ENCODE data around the gene PRSS53. TPM values are rescaled to one million over a fixed set of nuclear protein-coding genes. Genes with fewer than 3 reads are reported as not detected.
A peak's percentile ranks its signal among the peaks of the same experiment; 100 is the strongest.

Gene PRSS53
- total RNA-seq, 4 donors from 2014 or later: 2.3 to 3.8 (median 2.7) TPM

DNA sequence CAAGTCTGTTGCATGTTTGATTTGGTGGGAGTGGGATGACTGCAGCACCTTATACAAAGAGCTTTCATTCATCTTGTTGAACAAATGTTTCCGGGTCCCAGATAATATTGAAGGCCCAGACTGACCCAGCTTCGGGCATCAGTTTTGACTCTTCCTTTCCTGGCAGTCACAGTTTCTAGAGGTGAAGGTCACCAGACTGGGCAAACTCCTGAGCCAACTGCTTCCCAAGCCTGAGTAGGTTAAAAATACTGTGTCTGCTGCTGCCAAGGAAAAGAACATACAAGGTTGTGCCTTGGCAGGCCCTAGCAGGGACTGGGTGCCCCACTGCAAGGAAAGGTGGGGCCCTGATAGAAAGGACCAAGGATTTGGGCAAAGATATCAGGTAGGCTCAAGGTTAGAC, 24.0 kb upstream of the PRSS53 start:
- 48 to 55% methylated on average over 2 of the region's 2 CpGs for WGBS, 2 donors
- no peak for DNase-seq (ENCODE audit: low spot score in 2 of 2)
- TF ChIP-seq, protein P1, sequence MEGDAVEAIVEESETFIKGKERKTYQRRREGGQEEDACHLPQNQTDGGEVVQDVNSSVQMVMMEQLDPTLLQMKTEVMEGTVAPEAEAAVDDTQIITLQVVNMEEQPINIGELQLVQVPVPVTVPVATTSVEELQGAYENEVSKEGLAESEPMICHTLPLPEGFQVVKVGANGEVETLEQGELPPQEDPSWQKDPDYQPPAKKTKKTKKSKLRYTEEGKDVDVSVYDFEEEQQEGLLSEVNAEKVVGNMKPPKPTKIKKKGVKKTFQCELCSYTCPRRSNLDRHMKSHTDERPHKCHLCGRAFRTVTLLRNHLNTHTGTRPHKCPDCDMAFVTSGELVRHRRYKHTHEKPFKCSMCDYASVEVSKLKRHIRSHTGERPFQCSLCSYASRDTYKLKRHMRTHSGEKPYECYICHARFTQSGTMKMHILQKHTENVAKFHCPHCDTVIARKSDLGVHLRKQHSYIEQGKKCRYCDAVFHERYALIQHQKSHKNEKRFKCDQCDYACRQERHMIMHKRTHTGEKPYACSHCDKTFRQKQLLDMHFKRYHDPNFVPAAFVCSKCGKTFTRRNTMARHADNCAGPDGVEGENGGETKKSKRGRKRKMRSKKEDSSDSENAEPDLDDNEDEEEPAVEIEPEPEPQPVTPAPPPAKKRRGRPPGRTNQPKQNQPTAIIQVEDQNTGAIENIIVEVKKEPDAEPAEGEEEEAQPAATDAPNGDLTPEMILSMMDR (IDR thresholded peaks at IDR 0.05): no peak
- no peak for TF ChIP-seq POLR2A (IDR thresholded peaks at IDR 0.05)
- intact Hi-C loops (cut with DNase I; ENCODE audit: low total_unique reads): no loop called here
- H3K4me3 ChIP-seq (ENCODE audit: low read depth, poor library complexity, severe bottlenecking): no peak overlapping the region

DNA sequence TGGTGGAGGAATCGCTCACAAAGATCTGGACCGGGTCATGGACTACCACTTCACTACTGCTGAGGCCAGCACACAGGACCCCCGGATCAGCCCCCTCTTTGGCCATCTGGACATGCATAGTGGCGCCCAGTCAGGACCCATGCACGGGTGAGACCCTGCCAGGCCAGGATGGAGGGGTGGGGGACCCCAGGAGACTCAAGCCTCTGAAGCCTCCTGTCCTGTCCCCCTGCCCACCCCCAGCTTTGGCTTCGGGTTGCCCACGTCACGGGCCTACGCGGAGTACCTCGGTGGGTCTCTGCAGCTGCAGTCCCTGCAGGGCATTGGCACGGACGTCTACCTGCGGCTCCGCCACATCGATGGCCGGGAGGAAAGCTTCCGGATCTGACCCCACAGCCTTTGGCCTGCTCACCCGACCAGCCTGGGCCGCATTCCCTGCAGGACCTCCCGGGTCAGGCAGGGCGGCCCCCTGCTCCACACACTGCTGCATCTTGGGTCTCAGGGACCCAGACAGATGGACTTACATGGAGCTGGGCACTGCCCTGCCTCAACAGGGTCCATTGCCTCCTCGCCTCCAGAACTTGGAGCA, 23.2 kb upstream of the PRSS53 start:
- 67 to 90% methylated on average over 22 to 23 of the region's 23 CpGs for WGBS, 2 donors
- no peak for TF ChIP-seq POLR2A (IDR thresholded peaks at IDR 0.05)
- TF ChIP-seq, protein P1 (IDR thresholded peaks at IDR 0.05): no peak
- no peak overlapping the region for H3K4me3 ChIP-seq (ENCODE audit: low read depth, poor library complexity, severe bottlenecking)
- intact Hi-C loops (cut with DNase I; ENCODE audit: low total_unique reads): no loop called here
- DNase-seq (ENCODE audit: low spot score in 2 of 2): no peak

DNA sequence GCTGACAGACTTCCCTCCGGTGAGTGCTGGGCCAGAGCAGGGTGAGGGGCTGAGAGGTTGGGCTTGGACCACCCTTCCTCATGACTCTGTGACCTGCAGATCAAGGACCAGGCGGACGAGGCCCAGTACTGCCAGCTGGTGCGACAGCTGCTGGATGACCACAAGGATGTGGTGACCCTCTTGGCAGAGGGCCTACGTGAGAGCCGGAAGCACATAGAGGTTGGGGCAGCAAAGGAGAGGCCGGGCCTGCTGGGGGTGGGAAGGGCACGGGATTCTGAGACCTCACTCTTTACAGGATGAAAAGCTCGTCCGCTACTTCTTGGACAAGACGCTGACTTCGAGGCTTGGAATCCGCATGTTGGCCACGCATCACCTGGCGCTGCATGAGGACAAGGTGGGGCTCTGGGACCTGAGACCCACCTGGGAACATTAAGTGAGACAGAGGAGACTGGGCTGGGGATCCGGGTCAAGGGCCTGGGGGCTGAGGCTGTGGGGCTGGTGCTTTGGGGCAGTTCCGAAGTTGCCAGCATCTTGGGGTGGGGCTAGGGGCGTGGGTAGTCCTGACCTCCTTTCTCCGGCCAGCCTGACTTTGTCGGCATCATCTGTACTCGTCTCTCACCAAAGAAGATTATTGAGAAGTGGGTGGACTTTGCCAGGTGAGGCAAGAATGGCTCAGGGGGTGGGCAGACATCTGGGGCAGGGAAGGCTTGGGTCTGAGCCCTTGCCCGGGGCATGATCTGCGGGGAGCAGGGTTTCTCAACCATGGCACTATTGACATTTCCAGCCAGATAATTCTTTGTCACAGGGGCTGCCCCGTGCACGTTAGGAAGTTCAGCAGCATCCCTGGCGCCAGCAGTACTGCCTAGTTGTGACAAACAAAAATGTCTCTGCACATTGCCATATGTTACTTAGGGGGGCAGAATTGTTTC, 21.6 kb upstream of the PRSS53 start:
- H3K4me3 ChIP-seq (ENCODE audit: low read depth, poor library complexity, severe bottlenecking): no peak overlapping the region
- DNase-seq (ENCODE audit: low spot score in 2 of 2): no peak
- intact Hi-C loops (cut with DNase I; ENCODE audit: low total_unique reads): no loop called here
- WGBS, 2 donors: 78 to 82% methylated on average over 25 to 26 of the region's 26 CpGs
- TF ChIP-seq, protein P1 (IDR thresholded peaks at IDR 0.05): no peak
- no peak for TF ChIP-seq POLR2A (IDR thresholded peaks at IDR 0.05)

DNA sequence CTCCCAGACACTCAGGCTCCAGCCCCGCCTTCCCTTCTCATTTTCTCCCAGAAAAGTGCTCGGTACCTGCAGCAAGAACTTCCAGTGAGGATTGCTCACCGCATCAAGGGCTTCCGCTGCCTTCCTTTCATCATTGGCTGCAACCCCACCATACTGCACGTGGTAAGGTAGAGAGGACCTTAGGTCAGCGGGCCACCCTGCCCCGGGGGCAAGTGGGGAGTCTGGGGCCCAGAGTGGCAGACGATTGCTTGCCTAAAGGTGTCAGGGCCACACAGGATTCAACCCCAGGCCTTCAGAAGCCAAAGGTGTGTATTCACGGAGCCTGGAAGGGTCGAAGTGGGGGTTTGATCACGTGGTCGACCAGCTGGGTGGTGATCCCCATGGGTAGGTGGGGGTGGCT, 20.9 kb upstream of the PRSS53 start:
- 83 to 85% methylated on average over 12 of the region's 12 CpGs for WGBS, 2 donors
- no peak for DNase-seq (ENCODE audit: low spot score in 2 of 2)
- TF ChIP-seq, protein P1 (IDR thresholded peaks at IDR 0.05): no peak
- no peak for TF ChIP-seq POLR2A (IDR thresholded peaks at IDR 0.05)
- no peak overlapping the region for H3K4me3 ChIP-seq (ENCODE audit: low read depth, poor library complexity, severe bottlenecking)
- intact Hi-C loops (cut with DNase I; ENCODE audit: low total_unique reads): no loop called here

DNA sequence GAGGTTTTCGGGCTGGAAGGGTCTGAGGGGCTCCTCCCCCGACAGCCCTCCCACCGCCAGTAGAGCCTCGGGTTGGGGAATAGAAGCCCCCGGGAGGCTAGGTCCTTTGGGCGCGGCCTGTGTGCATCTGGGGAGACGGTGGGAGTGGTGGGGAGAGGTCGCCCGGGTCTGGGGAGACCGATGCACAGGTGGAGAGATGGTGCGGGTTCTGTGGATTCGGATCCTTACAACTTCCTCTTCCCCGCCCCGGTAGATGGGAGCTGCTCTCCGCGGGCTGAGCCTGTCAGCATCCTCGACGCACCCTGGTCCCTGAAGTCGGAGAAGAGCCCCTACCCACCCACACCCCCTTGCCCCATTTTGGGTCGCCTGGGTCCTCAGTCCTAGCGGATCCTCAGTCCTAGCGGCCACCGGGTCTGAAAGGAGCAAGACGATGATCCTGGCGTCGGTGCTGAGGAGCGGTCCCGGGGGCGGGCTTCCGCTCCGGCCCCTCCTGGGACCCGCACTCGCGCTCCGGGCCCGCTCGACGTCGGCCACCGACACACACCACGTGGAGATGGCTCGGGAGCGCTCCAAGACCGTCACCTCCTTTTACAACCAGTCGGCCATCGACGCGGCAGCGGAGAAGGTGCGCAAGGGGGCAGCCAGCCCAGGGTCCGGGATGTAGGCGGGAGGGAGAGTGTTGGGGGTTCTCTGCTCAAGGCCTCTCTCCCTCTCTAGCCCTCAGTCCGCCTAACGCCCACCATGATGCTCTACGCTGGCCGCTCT, 20.2 kb upstream of the PRSS53 start:
- H3K4me3 ChIP-seq (ENCODE audit: low read depth, poor library complexity, severe bottlenecking): peak overlapping the region; percentile 91
- 45 to 51% methylated on average over 34 to 45 of the region's 57 CpGs for WGBS, 2 donors
- TF ChIP-seq, protein P1 (IDR thresholded peaks at IDR 0.05): no peak
- no peak for TF ChIP-seq POLR2A (IDR thresholded peaks at IDR 0.05)
- DNase-seq (ENCODE audit: low spot score in 2 of 2): no peak
- intact Hi-C loops (cut with DNase I; ENCODE audit: low total_unique reads): no loop called here

All from lower leg skin (tissue), 4 donors.